ENCODE results near the gene UGT3A2. TPM values are rescaled to one million over a fixed set of nuclear protein-coding genes. Genes with fewer than 3 reads are reported as not detected.
A peak's percentile ranks its signal among the peaks of the same experiment; 100 is the strongest.

Gene UGT3A2
- total and polyA plus RNA-seq, 2 of the 8 experiments (the other 6 are each of a cell fraction or from before 2014, with no cell fraction given), result 19.4 to 28.8 TPM

- peak within 1 kb of the TSS in 2 of 4 experiments; percentile 16 to 20; a peak in 3 of 7 replicates for H3K9ac ChIP-seq (replicated peaks in 1 of 4; ENCODE audit: extremely low read depth in 1 of 4, low read depth in 3 of 4, low read length in 3 of 4)
- H3K9me3 ChIP-seq (ENCODE audit: insufficient read depth in 2 of 2, low read depth in 1 of 2, low read length in 1 of 2), result no peaks in the 10 kb centered on the region
- H4K8ac ChIP-seq (ENCODE audit: extremely low read depth, insufficient read depth, low read length), result 0 out of 2 replicates have a peak within 1 kb of the TSS, but pooled peaks have one; percentile 7
- H2BK20ac ChIP-seq (ENCODE audit: low read length), result no peak within 1 kb of the TSS
- peak within 1 kb of the TSS; percentile 98 for H2AFZ ChIP-seq (ENCODE audit: low read length)
- no peak within 1 kb of the TSS for H3K27ac ChIP-seq (ENCODE audit: low read depth, low read length)
- H3K4me1 ChIP-seq (replicated peaks in 1 of 4; ENCODE audit: control insufficient read depth in 3 of 4, insufficient read depth in 4 of 4, low read length in 3 of 4), result peaks cover 0 to 1% (median 0%) of the 10 kb centered on the region in 4 experiments; a peak in 2 of 7 replicates
- 0 out of 2 replicates have a peak within 1 kb of the TSS, but pooled peaks have one; percentile 45 for H2BK5ac ChIP-seq (ENCODE audit: low read depth, low read length)
- H3K23me2 ChIP-seq (ENCODE audit: low read depth, low read length), result peaks cover 7% of the 10 kb centered on the region; the same call in 1 of the 2 replicates
- no peak within 1 kb of the TSS for H3K4ac ChIP-seq (replicated peaks; ENCODE audit: insufficient read length, low read depth, low read length)
- H2BK15ac ChIP-seq (ENCODE audit: low read length), result no peak within 1 kb of the TSS; the same call in 1 of the 2 replicates
- peak within 1 kb of the TSS; percentile 76 to 95 for H3K4me2 ChIP-seq (ENCODE audit: insufficient read depth in 1 of 2, low read depth in 2 of 2, low read length in 2 of 2)
- H3K18ac ChIP-seq (ENCODE audit: extremely low read depth, low read length), result no peak within 1 kb of the TSS
- ChIA-PET POLR2A (ENCODE audit: partially characterized antibody) (interaction anchor here (1.5 kb wide), 1 partner anchor 8 kb away, joined by 3 read pairs; no protein-coding TSS in a partner anchor), CTCF (ENCODE audit: partially characterized antibody) (interaction anchor here (0.6 to 1.5 kb wide), 3 partner anchors 30 to 1127 kb away, joined by 3 to 5 read pairs (median 4); no protein-coding TSS in a partner anchor)
- DNase-seq (ENCODE audit: low read depth in 1 of 2, low spot score in 2 of 2) (peak; percentile 73 to 74), FAIRE-seq (peak; percentile 97)
- no peak within 1 kb of the TSS for H2AK5ac ChIP-seq (ENCODE audit: low read depth, low read length)
- no peak within 1 kb of the TSS; the same call in 1 of the 2 replicates for H2BK12ac ChIP-seq (ENCODE audit: low read depth, low read length)
- H3K4me3 ChIP-seq (ENCODE audit: extremely low read depth in 1 of 4, insufficient read depth in 2 of 4, low read depth in 3 of 4, low read length in 4 of 4), result peak within 1 kb of the TSS; percentile 40 to 72 (median 66)
- no peak within 1 kb of the TSS for H2BK120ac ChIP-seq (replicated peaks; ENCODE audit: low read depth, low read length)
- H3K56ac ChIP-seq (replicated peaks; ENCODE audit: insufficient read length, low read depth, low read length), result no peak within 1 kb of the TSS
- peaks cover 0 to 11% (median 6%) of the 10 kb centered on the region in 4 experiments; a peak in 5 of 7 replicates for H3K27me3 ChIP-seq (replicated peaks in 1 of 4; ENCODE audit: control insufficient read depth in 3 of 4, extremely low read depth in 1 of 4, insufficient read depth in 3 of 4, low read length in 3 of 4)
- no peak within 1 kb of the TSS for H4K5ac ChIP-seq (ENCODE audit: insufficient read length, low read depth, low read length)
- no peak within 1 kb of the TSS for H3K23ac ChIP-seq (ENCODE audit: insufficient read length)
- H4K91ac ChIP-seq (replicated peaks; ENCODE audit: insufficient read length, low read length), result no peak within 1 kb of the TSS
- no peaks in the 10 kb centered on the region for H3K79me2 ChIP-seq (ENCODE audit: control insufficient read depth in 1 of 2, insufficient read depth in 2 of 2, low read length in 2 of 2)
- WGBS, 2 experiments (ENCODE audit: extremely low coverage in 1 of 2, insufficient coverage in 1 of 2, insufficient read length in 1 of 2, insufficient replicate concordance in 2 of 2, low coverage in 1 of 2, low lambda C conversion rate in 2 of 2, missing lambda C conversion rate in 1 of 2), result 1% methylated on average over 18 of the region's 25 CpGs; no CpG with 5 or more reads in 1 of the 2 experiments
- H4K20me1 ChIP-seq (replicated peaks in 1 of 2; ENCODE audit: control insufficient read depth in 1 of 2, insufficient read depth in 2 of 2, low read length in 2 of 2), result peaks cover 0 to 1% of the 10 kb centered on the region in 2 experiments
- no peak within 1 kb of the TSS for H3K14ac ChIP-seq (ENCODE audit: insufficient read length)
- H3K36me3 ChIP-seq (ENCODE audit: control insufficient read depth in 2 of 4, insufficient read depth in 4 of 4, low read length in 3 of 4), result no peaks in the 10 kb centered on the region
- H3K79me1 ChIP-seq (ENCODE audit: low read depth, low read length), result no peaks in the 10 kb centered on the region
- no peak for TF ChIP-seq CBX8 (IDR thresholded peaks at IDR 0.05; ENCODE audit: borderline replicate concordance, low read depth, low read length)
These were observed 75.6 kb downstream of the UGT3A2 start, which contains the start of gene UGT3A1 for GRCh38 chr5:35990941-35991611. Gene UGT3A1 (minus strand): TSS chr5:35991390. CDS start chr5:35991240, 150 bp downstream.

All from H1 (cell line).